PC-3 (cell line): Measurements from ENCODE around the gene SLC4A7. TPM values are rescaled to one million over a fixed set of nuclear protein-coding genes. Genes with fewer than 3 reads are reported as not detected.
A peak's percentile ranks its signal among the peaks of the same experiment; 100 is the strongest.
"Not testable (repeated sequence)": the region's sequence is repeated elsewhere in the genome, so short reads cannot be mapped to it uniquely, and the experiment has no call there.

ENCODE experiments used
- ATAC-seq: fragments of 200-7000 bp; cut with Tn5 transposase; 2 replicates; pipeline ENCODE4 v1.9.1; 2020; ENCODE audit warnings: mild to moderate bottlenecking, moderate library complexity
- BruUV-seq: library from RNA; stranded (reverse); fragments of 400-500 nt; replicated peaks from 2 replicates; lab custom pipeline; 2021; lab: Mats Ljungman, UMichigan
- CTCF ChIA-PET: fragments of 300-600 bp; sonication (Branson Sonifier 250); formaldehyde crosslinking; loops from one replicate; lab custom pipeline; 2022; ENCODE audit warnings: antibody characterized with exemption; lab: Charles Lee
- POLR2A ChIA-PET: fragments of 300-600 bp; sonication (Branson Sonifier 250); formaldehyde crosslinking; loops from one replicate; lab custom pipeline; 2022; ENCODE audit warnings: antibody characterized with exemption; ENCODE audit not compliant: unreplicated experiment; lab: Charles Lee
- DNase-seq: peaks from one replicate; pipeline ENCODE4 v3.0.0-alpha.2; 2015
- H2AFZ ChIP-seq: fragments of 300-600 bp; sonication (generic); 2 replicates; pipeline ENCODE4 v1.6.0; 2016; ENCODE audit warnings: antibody characterized with exemption, low read length
- H3F3A ChIP-seq: fragments of 300-600 bp; sonication (generic); one replicate; pipeline ENCODE4 v1.6.0; 2017; ENCODE audit warnings: antibody characterized with exemption, low read length, control low read depth, mild to moderate bottlenecking; ENCODE audit not compliant: unreplicated experiment
- H3K27ac ChIP-seq: fragments of 300-600 bp; sonication (generic); 2 replicates; pipeline ENCODE4 v1.5.1; 2016; ENCODE audit warnings: mild to moderate bottlenecking, low read length
- H3K27me3 ChIP-seq: fragments of 300-600 bp; sonication (generic); 2 replicates; pipeline ENCODE4 v1.6.1; 2016; ENCODE audit warnings: low read length, mixed read lengths
- H3K36me3 ChIP-seq: fragments of 300-600 bp; sonication (generic); 2 replicates; pipeline ENCODE4 v1.6.1; 2016; ENCODE audit warnings: low read depth, mixed run types, low read length, mixed read lengths
- H3K4me1 ChIP-seq: fragments of 300-600 bp; sonication (generic); 2 replicates; pipeline ENCODE4 v1.5.1; 2016; ENCODE audit warnings: low read length; ENCODE audit not compliant: insufficient read depth
- H3K4me2 ChIP-seq: fragments of 300-600 bp; sonication (generic); 2 replicates; pipeline ENCODE4 v1.6.0; 2016; ENCODE audit warnings: low read length
- H3K4me3 ChIP-seq: fragments of 300-600 bp; sonication (generic); 2 replicates; pipeline ENCODE4 v1.5.1; 2016; ENCODE audit warnings: mild to moderate bottlenecking, low read length, mixed read lengths
- H3K79me2 ChIP-seq: fragments of 300-600 bp; sonication (generic); 2 replicates; pipeline ENCODE4 v1.6.1; 2017; ENCODE audit warnings: low read length, mixed read lengths
- H3K9ac ChIP-seq: fragments of 300-600 bp; sonication (generic); 2 replicates; pipeline ENCODE4 v1.6.0; 2016; ENCODE audit warnings: mild to moderate bottlenecking, low read length
- H3K9me2 ChIP-seq: fragments of 300-600 bp; sonication (generic); replicated peaks from 2 replicates; pipeline ENCODE4 v1.6.1; 2016; ENCODE audit warnings: mixed run types, low read length, mixed read lengths
- H3K9me3 ChIP-seq: fragments of 300-600 bp; sonication (generic); 2 replicates; pipeline ENCODE4 v1.6.1; 2016; ENCODE audit warnings: low read length, mixed read lengths
- H4K20me1 ChIP-seq: fragments of 300-600 bp; sonication (generic); 2 replicates; pipeline ENCODE4 v1.6.1; 2016; ENCODE audit warnings: low read length, mixed read lengths
- CTCF ChIP-seq: fragments of 300-600 bp; sonication (generic); conservative IDR thresholded peaks from 2 replicates; pipeline ENCODE4 v1.5.1; 2017; ENCODE audit warnings: antibody characterized with exemption, low read depth, mild to moderate bottlenecking, low read length
- EZH2 ChIP-seq: fragments of 300-600 bp; sonication (generic); IDR thresholded peaks from one replicate; pipeline ENCODE4 v1.6.1; 2017; ENCODE audit warnings: antibody characterized with exemption, mild to moderate bottlenecking, low read length; ENCODE audit not compliant: unreplicated experiment
- EZH2phosphoT487 ChIP-seq: fragments of 300-600 bp; sonication (generic); IDR thresholded peaks from 2 replicates; pipeline ENCODE4 v1.6.1; 2018; ENCODE audit warnings: mild to moderate bottlenecking, antibody characterized with exemption, low read length, borderline replicate concordance
- intact Hi-C: fragments of 100-400 bp; cut with micrococcal nuclease; formaldehyde crosslinking; loops from 2 replicates; pipeline ENCODE4 v1.9.0; 2023
- total RNA-seq: library from RNA; depleted of rRNA; stranded (reverse); fragments of >200 nt; gene quantifications from 2 replicates; pipeline ENCODE4 v1.2.3, GENCODE V29; 2014

Gene SLC4A7
- total RNA-seq, 1 experiment from 2014 or later, result 56.0 TPM

DNA sequence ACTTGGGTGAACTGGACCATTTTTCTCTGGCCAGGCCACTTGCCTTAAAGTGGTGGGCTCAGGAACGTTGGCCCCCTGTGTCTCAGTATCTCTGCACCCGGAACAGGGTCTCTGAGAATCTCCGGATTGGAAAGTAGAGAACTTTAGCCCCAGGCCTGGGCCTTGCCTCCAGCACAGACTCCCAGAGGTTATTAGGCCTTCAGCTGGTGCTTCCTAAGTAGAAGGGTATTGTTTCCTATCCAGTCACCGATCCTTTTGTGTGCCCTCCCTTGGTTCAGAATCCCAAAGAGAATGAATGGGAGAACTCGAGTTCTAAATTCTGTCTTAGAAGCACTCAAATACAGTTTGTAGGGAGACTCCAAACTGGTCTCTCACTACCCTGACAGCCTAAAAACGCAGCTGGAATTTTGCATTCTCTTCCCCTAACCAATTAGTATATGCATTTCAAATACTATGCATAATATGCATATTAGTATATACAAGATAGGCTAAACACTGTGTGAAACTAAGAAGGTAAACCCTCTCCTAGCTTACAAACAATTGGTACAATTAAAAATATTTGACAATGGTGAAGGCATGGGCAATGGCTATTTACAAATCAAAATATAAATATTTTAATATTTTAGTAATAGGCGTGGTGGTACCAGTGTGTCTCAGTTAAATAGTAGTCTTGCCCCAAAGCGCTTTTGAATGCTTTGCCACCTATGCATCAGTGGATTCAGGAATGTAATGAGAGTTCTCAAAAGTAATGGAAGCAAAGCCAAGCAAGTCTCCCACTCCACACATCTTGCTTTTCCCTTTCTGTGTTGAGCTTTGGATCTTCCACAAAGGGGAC lies 48.5 kb upstream of the SLC4A7 start:
- Histone ChIP-seq H3K36me3 (no peaks in the 10 kb centered on the region), H4K20me1 (no peaks in the 10 kb centered on the region), H3K9ac (peak overlapping the region; percentile 86), H2AFZ (peak overlapping the region; percentile 54), H3K9me2 (no peaks in the 10 kb centered on the region), H3K27me3 (no peaks in the 10 kb centered on the region), H3K27ac (peak overlapping the region; percentile 97), H3K79me2 (no peaks in the 10 kb centered on the region), H3K9me3 (no peaks in the 10 kb centered on the region), H3K4me2 (peak overlapping the region; percentile 72), H3K4me3 (peak overlapping the region; percentile 34), H3F3A (peaks cover 18% of the 10 kb centered on the region), H3K4me1 (peaks cover 41% of the 10 kb centered on the region)
- intact Hi-C loops, result loop anchor here (1.0 kb wide), 2 partner anchors 48 to 220 kb away; partner anchors contain the start of gene SLC4A7
- BruUV-seq, result no TSS peak
- CTCF ChIA-PET, result no interaction called here
- DNase-seq, result no peak
- no peak for TF ChIP-seq CTCF
- no peak for TF ChIP-seq EZH2phosphoT487
- no peak for TF ChIP-seq EZH2
- POLR2A ChIA-PET, result no interaction called here
- ATAC-seq, result no peak

DNA sequence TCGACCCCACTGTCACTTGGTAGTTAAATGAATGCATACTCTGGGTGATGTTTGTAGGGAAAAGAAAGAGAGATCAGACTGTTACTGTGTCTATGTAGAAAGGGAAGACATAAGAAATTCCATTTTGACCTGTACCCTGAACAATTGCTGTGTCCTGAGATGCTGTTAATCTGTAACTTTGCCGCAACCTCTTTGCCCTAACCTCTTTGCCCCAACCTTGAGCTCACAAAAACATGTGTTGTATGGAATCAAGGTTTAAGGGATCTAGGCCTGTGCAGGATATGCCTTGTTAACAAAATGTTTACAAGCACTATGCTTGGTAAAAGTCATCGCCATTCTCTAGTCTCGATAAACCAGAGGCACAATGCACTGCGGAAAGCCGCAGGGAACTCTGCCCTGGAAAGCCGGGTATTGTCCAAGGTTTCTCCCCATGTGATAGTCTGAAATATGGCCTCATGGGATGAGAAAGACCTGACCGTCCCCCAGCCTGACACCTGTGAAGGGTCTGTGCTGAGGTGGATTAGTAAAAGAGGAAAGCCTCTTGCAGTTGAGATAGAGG lies 47.1 kb upstream of the SLC4A7 start:
- H3K9ac ChIP-seq, BruUV-seq, H3K4me2 ChIP-seq, H3K9me3 ChIP-seq, CTCF ChIA-PET, H3K4me3 ChIP-seq, H3K9me2 ChIP-seq, H3K27ac ChIP-seq, H2AFZ ChIP-seq, intact Hi-C loops, H3K27me3 ChIP-seq, POLR2A ChIA-PET, H3K79me2 ChIP-seq, ATAC-seq, H4K20me1 ChIP-seq, H3K36me3 ChIP-seq, DNase-seq: not testable (repeated sequence)
- peaks cover 37% of the 10 kb centered on the region for H3K4me1 ChIP-seq
- peaks cover 18% of the 10 kb centered on the region for H3F3A ChIP-seq

- Histone ChIP-seq H3K27ac (no peak overlapping the region), H3K79me2 (no peaks in the 10 kb centered on the region), H3K9me3 (no peaks in the 10 kb centered on the region), H3F3A (peaks cover 15% of the 10 kb centered on the region), H3K27me3 (no peaks in the 10 kb centered on the region), H3K4me3 (no peak overlapping the region), H2AFZ (no peak overlapping the region), H4K20me1 (no peaks in the 10 kb centered on the region), H3K4me1 (peaks cover 32% of the 10 kb centered on the region), H3K9ac (no peak overlapping the region), H3K4me2 (no peak overlapping the region), H3K9me2 (no peaks in the 10 kb centered on the region), H3K36me3 (no peaks in the 10 kb centered on the region)
- ChIA-PET POLR2A (no interaction called here), CTCF (no interaction called here)
- TF ChIP-seq EZH2phosphoT487 (no peak), EZH2 (no peak), CTCF (no peak)
- ATAC-seq (no peak), DNase-seq (no peak)
- BruUV-seq, result no TSS peak
- intact Hi-C loops, result no loop called here
Measured at GRCh38 chr3:27528791-27529190, 44.6 kb upstream of the SLC4A7 start.
